Measurements from ENCODE around the gene ANKRD37.

The ANKRD37 gene

DNA sequence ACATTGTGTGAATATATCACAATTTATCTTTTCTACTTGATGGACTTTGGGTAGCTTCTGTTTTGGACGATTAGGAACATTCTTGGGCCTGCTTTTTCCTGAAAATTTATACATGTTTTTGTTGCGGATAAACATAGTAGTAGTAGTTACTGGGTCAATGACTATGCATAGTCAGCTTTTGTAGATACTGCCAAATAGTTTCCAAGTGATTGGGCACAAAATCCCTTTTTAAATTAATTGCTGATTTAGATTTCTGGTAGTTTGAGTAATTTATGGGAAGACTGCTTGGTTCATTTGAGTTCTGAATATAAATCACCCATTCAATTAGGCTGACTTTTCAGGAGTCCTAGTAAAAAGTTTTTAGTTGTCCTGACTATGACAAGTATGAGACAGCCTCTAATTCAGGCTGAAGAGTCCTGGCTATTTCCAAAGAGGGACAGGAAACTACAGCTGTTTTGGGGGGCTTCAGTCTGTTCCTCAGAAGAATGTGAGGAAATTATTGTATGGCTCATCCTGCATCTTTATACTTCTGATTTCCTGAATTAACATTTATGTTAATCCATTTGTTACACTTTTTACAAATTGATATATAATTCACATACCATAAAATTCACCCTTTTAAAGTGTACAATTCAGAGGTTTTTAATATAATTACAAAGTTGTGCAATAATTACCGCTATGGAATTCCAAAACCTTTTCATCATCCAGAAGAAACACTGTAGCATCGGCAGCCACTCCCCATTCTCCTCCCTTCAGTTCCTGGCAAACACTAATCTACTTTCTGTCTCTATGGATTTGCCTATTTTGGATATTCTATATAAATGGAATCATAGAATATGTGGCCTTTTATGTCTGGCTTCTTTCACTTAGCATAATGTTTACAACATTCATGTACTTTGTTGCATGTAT, 15.1 kb upstream of the ANKRD37 start:
- FAIRE-seq: no peak

DNA sequence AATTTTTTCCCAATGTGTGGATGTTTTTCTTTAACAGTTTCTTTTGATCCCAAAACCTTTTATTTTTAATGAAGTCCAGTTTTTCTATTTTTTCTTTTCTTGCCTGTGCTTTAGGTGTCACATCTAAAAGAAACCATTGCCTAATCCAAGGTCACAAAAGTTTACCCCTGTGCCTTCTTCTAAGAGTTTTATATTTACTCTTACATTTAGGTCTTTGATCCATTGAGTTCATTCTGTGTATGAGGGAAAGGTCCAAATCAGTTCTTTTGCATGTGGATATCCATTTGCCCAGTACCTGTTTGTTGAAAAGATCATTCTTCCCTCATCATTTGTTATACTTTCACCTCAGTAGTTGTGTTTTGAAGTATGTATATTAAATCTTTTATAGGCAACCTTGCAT, 13.9 kb upstream of the ANKRD37 start:
- FAIRE-seq: no peak

DNA sequence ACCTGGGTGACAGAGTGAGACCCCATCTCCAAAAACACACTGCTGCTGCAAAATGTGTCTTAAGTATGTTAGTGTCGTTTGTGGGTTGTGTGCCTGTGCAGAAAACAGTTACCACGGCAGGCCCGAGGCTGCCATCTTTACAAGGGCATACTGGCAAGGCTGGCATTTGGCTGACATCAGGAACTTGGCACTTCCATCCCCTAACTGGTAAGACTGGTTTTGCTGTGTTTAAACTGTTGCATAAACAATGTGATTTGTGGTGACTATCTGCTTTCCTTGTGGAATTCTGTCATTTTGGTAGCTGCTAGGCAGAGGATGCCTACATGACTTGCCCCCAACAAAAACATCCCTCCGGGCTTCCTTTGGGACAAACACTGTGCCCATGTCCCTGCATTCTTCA, 13.2 kb upstream of the ANKRD37 start:
- no peak for FAIRE-seq

DNA sequence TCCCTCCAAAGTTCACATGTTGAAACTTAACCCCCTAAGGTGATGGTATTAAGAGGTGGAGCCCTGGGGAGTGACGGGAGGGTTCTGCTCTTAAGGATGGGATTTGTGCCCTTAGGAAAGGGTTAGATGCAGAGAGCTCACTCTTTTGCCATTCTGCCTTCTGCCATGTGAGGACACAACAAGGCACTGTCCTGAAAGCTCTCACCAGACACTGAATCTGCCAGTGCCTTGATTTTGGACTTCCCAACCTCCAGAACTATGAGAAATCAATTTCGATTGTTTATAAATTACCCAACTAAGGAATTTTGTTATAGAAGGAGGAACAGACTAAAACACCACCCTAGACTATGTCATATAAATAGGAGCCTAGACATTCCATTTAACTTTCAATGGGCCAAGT, 12.6 kb upstream of the ANKRD37 start:
- no peak for FAIRE-seq

DNA sequence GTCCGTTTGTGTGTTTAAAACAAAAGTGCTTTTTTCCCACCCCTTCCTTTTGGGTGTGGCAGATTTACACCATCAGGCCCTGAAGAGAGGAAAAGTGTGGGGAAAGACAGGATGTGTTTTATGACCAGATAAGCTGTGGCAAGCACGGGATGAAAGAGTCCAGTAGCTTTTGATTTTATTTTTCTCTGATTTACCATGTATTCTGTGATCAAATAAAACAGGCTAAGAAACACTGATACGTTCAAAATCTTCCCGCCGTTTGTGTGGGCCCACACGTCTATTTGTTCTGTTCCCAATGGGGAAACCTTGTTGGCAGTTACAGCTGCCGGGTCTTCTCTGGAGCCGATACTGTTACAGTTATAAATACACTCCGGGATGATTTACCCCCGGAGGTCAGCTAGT, 11.7 kb upstream of the ANKRD37 start:
- FAIRE-seq: no peak

DNA sequence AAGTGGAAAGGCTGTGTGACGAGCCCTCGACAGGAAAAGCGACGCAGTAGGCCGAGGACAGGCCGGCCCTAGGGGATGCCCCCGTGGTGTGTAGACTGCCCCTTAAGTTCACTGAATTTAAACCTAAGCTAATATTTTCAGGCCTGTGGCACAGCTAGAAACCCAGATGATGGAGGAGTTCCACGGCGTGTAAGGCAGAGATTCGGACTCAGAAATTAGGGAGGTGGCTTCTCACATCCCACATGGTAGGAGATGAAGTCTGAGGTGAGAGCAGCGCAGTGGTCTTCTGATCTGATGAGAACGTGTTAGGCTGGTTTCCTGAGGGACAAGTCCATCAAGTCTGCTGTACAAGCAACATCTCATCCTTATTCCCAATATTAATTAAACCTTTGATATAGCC, 8.7 kb upstream of the ANKRD37 start:
- FAIRE-seq: no peak

DNA sequence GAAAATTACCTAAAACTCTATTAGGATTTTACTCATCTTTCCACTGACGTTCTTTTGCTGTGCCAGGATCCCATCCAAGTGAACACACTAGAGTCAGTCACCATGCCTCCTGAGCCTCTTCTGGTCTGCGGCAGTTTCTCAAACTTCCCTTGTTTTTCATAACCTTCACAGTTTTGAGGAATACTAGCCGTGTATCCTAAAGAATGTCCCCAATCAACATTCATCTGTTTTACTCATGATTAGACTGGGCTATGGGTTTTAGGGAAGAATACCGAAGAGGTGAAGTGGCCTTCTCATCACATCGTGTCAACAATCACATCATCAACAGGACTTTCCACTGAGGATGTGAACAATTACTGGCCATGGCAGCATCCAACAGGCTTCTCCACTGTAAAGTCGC, 5.7 kb upstream of the ANKRD37 start:
- no peak for FAIRE-seq

DNA sequence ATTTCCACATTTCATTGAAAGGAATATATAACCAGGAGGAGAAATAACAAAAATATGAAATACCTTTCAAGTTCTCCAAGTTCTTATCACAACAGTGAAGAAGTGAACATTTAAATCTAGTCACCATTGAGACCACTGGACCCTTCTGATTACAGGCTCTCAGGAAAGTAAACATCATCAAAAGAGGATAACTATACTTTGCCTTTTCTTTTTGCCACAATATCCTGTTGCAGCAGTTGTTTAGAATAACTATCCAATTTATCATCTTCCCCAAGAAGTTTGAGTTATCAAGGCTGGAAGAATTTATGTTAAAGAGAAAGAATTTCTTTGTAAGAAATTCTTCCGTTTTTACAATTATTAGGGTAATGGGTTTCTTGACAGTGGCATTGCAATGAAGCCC, 4.5 kb upstream of the ANKRD37 start:
- no peak for FAIRE-seq

DNA sequence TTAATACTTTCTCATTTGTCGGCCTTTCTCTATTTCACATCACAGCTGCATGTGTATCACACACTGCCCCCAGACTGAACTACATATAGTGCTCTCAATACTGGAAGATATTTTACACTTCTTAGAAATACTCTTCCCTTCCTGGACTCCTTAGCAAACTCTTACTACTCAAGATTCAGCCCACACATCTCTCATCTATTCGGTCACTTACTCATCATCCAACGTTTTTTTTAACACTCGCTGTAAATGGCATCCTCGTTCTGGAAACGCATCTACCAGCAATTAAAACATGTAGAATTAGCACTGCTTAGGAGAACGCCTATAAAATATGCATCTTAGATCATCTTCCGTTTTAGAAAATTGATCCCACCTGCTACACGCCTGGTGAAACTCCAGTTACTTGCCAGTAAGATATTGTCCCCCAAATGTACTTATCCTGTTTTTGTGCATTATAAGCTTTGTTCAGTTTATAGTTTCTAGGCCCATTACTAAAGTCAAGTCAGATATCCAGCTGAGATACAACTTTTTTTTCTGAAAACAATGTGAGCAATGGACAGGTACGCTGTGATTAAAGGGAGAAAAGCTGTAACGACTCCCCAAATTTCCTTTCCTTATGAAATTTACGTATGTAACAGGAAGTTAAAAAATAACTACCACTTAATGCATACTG, 1.9 kb upstream of the ANKRD37 start:
- FAIRE-seq: no peak

DNA sequence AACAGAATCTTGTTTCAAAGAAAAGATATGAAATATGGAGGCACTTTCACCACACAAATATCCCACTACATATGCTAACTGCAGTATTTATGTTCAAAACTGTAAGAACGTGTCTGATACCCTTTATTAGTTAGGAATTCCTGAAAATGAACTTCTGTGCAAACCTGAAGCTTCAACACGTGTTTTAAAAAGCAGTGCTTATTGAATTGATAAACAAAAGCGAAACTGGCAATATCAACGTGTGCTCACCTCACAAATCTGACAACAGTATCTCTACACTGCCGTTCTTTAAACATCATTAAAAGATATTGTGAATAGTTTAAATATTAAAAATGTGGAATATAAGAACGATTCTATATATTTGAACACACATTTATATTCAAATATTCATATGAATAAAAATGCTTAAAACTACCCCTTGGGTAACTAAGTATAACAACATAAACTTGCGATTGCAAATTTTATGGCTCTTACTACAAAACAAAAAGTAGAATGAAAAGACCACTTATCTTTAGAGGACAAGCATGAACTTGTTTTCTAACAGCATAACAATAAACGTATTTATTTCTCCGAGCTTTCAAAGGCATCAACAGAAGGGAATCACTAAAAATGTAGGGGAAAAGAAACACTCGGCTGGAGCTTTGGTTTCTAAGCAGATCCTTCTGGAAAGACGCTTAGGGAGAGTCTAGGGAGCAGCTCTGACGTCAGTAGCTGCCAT, 1.2 kb upstream of the ANKRD37 start, which contains the start of gene LRP2BP:
TSS of gene LRP2BP (minus strand) at position 687 of the 718 bp plus-strand sequence. CDS start 17,738 bp downstream, outside the sequence.
- peak; percentile 59 for FAIRE-seq

DNA sequence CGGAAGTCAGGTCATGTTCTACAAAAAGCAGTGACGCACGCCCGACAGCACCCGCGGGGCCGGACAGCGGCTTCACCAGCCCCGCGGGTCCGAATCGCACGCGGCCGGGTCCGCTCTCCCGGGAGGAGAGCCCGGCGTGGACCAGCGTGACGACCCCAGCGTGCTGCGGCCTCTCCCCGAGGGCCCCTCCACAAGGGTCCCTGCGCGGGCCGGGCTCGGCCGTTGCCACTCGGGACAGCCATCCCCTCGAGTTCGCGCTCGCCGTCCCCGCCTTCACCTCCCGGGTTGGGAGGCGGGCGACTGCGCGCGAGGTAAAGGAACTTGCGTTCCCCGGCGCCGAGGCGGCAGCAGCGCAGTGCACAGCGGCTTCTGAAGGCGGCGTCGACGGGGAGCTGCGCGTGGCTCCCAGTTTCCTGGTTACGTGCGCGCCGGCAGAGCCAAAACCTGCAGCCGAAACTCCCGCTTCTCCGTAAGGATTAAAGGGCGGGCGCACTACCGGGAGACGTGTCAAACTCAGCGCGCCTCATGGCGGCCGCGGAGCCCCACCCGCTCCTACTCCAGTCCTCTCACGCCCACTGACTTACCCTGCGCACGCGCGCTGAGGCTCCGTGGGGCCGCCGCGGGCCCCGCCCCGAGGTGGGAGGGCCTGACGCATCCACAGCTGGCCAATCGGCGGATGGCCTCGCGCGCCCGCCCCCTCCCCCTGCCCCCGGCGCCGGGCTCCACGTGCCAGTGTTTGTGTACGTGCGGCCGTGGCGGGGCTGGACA, 501 bp upstream of the ANKRD37 start:
- no peak for FAIRE-seq

DNA sequence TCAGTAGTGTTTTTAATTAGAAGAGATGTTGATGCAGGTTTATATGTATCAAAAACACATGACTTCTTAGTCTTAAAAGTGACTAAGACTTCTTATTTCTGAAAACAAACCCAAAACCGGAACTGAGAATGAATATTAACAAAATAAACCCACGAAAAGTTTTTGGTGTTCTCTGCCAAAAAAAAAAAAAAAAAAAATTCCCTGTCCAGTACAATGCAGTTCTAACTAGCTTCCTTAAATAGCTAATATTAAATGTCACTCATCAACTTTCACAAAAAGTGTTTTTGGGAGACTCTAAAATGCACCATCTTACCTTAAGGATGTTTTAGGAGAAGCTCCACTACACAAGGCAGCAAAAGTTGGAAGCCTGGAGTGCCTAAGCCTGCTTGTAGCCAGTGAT, 2.0 kb downstream of the ANKRD37 start:
- FAIRE-seq: no peak

DNA sequence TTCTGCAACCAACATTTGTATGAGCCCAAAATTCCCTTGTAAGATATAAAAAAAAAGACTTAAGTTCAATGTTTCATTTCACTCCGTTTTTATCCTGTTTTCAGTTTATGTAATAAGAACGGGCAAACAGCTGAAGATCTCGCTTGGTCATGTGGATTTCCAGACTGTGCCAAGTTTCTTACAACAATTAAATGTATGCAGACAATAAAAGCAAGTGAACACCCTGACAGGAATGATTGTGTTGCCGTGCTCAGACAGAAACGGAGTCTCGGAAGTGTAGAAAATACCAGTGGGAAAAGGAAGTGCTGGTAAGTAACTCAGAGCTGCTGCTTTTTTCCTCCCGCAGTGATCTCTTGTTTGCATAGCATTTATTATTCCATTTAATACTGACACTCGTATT, 2.8 kb downstream of the ANKRD37 start:
- FAIRE-seq: no peak

DNA sequence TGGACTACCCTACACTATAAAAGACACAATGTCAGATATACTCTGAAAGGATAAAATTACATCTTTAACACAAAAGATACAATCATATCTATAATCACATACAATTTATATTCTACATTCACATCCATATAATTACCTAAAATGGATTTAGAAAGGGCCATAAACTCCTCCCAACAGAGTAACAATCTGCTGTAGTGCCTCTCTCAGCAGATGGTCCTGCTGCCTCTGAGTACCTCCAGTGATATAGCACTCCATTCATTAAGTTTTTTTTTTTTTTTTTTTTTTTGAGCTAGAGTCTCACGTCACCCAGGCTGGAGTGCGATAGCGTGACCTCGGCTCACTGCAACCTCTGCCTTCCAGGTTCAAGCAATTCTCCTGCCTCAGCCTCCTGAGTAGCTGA, 7.4 kb downstream of the ANKRD37 start:
- FAIRE-seq: no peak

DNA sequence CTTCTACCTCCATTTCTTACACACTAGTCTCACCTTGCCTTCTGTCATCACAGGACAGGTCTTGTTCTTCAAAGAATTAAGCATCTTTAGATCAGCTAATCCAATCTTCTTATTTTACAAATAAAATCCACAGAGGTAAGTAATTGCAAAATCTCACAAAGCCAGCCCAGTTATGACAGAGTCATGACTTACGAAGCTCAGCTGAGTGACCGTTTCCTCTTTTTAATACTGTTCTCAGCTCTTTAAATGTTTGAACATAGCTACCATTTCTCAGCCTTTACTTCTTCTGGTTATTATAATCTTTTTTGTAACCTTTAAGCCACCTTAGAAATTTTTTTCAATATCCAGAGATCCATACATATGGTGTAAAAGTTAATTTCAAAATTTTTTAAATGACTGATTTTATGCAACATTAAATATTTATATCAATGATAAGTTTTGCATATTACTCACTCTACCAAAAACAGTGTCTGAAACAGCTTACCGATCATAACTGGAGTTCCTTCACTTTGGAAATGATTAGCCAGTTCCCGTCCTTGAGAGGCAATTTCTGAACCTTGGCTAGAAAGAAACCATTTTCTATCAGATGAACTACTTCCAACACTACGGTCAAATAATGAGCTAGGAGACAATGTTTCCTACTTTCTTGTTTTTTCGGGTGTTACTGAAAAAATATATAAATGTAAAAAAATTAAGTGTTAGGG, 8.8 kb downstream of the ANKRD37 start:
- FAIRE-seq: no peak

DNA sequence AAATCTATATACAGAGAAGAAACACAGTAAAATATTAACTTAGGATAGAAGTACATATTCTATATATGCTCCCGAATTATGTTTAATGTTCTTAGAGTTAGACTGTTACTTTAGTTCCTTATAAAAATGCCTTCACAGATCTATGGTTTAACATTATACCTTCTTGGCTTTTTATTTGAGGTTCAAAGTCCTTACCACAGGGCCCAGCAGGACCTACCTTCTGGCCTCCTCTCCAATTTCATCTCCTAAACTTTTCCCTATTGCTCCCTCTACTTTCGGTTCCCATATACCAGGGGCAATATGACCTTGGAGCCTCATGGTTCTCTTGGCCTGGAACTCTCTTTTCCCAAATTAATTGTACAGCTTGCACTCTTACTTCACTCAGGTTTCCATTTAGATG, 11.8 kb downstream of the ANKRD37 start:
- no peak for FAIRE-seq

DNA sequence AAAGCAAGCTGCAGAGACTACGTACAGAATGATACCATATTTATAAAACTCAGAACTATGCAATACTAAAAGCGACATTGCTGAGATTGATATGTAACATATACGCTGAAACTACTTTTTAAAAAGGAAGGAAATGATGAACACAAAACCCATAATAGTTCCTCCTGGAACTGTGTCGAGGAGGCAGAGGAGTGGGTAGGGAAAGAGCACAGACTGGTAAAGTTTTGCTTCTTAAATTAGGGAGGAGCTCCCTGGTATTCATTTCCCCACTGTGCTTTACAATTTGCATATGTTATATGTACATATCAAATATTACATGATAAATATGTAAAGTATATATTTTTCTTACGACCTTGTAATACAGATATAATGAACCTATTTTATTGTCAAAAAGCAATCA, 15.2 kb downstream of the ANKRD37 start:
- no peak for FAIRE-seq

DNA sequence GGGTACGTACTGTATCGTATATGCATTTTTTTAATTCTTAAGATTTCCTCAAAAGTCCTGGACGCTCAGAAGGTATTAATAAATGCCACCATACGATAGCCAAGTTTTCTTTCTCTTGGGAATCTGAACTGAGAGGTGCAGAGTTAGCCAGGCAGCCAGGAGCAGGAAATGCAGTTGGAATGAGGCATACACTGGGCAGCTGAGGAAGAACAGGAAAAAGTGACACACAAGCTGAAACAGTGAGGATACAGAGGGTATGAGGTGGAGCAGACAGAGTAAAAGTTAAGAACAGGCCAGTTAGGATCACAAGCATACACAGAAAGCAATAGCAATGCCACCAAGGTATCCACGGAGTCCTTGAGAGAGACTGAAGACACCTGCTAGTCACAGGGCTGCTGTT, 15.8 kb downstream of the ANKRD37 start:
- FAIRE-seq: no peak

DNA sequence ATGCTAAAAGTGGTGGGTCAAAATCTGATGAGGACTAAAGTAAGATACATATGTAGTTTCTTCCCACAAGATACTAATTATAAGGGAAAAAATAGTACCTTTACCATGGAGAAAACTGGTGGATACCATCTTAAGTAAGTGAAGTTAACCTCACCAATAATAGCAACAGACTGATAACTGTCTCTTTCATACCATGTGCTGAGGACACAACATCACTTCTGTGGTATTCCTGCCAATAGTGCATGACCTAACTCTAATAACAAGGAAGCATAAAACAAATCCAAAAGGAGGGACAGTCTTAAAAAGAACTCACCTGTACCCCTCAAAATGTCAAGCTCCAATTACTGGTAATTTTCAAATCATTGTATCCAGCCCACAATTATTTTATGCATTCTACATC, 20.3 kb downstream of the ANKRD37 start:
- no peak for FAIRE-seq

DNA sequence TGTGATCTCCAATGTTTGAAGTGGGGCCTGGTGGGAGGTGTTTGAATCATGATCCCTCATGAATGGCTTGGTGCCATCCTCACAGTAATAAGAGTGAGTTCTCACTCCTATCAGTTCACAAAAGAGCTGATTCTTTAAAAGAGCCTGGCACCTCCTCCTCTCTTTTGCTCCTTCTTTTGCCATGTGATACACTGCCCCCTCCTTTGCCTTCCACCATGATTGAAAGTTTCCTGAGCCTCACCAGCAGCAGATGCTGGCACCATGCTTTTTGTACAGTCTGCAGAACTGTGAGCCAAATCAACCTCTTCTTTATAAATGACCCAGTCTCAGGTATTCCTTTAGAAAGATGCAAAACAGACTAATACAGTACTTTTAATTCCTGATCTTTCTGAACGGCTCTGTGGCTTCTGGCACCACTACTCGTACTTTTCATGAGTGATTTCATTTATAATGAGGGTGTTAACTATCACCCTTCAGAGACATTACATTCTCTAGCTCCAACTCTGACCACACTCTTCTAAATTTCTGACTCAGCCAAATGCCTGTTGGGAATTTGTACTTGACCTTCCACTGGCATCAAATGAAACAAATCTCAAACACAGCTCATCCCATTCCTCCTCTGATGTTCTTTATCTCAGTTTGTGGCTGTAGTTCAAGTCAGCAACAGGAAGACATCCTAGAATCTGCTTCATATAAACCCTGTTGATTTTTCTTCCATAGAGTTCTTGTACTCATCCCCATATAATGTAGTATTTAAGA, 24.9 kb downstream of the ANKRD37 start:
- FAIRE-seq: no peak

DNA sequence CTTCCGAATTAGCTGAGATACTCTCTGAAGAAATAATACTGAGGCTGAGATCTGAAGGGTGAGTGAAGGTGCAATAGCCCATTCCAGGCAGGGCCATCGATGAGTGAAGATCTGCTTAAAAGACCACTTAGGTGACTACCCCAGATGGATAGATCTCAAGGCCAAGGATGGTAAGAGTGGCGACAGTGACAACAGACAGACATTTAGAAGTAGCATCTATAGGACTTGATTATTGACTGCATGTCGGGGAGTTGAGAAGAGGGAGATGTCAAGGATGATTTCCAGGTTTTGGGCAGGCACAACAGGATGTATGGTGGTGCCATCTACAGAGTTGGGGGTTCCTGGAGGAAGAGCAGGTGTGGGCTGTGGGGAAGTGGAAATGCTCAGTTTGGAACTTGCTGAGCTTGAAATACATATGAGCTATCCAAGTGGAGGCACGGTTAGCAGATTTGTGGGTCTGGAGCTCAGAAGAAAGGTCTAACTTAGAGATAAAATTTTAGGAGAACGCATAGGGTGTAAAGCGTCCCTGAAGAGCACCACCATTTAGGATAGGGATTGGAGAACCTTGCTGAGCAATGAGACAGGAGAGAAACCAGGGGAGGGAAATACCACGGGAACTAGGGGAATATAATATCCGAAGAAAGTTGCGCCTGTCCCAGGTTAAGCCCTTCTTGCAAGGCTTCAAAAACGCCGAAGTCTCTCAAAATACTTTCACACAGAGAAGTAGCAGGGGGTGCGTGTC, 28.4 kb downstream of the ANKRD37 start:
- FAIRE-seq: no peak

Data from endometrium (tissue), 2 donors.